Ovary (tissue), 3 donors: Measurements from ENCODE around the gene GNG14.

ENCODE experiments used
- CTCF ChIP-seq, 3 donors: fragments of 450-650 bp in 2 of 3; fragments of 200-600 bp in 1 of 3; IDR thresholded peaks; one replicate each; pipeline versions ENCODE4 v1.5.1 to v1.8.0; 2016 to 2022; ENCODE audit warnings: antibody characterized with exemption in 3 of 3, mild to moderate bottlenecking in 1 of 3
- POLR2A ChIP-seq: fragments of 450-650 bp; IDR thresholded peaks from one replicate; pipeline ENCODE4 v1.6.1; 2017; ENCODE audit warnings: antibody characterized with exemption, mild to moderate bottlenecking, moderate library complexity
- donor health status: DM: no; HTN: no; CAD: no.

- TF ChIP-seq CTCF (IDR thresholded peaks at IDR 0.05): no peak
- no peak for TF ChIP-seq POLR2A
Measured at GRCh38 chr19:12689581-12690216, 1.9 kb downstream of the GNG14 start.
